ENCODE data around the gene AMOTL1. TPM values are rescaled to one million over a fixed set of nuclear protein-coding genes. Genes with fewer than 3 reads are reported as not detected.

AMOTL1 gene
- total RNA-seq, 2 donors from 2014 or later: 45.0 to 60.0 TPM

- H3K4me1 Mint-ChIP-seq: peaks cover 25% of the 10 kb centered on the region
- no peak overlapping the region for H3K27ac Mint-ChIP-seq
- Histone ChIP-seq H3K36me3 (ENCODE audit: control insufficient read depth, insufficient read depth, low read length) (no peaks in the 10 kb centered on the region), H3K4me3 (ENCODE audit: low read length) (no peak overlapping the region), H3K27ac (ENCODE audit: low read depth, low read length) (no peak overlapping the region), H3K4me1 (ENCODE audit: control insufficient read depth, insufficient read depth, low read length) (peaks cover 16% of the 10 kb centered on the region), H3K9me3 (ENCODE audit: control insufficient read depth, low read length) (no peaks in the 10 kb centered on the region), H3K9ac (ENCODE audit: extremely low read depth, low read length, poor library complexity, severe bottlenecking) (no peak overlapping the region), H3K27me3 (ENCODE audit: control insufficient read depth, insufficient read depth, low read length, poor library complexity, severe bottlenecking) (no peaks in the 10 kb centered on the region)
- WGBS, 2 experiments (ENCODE audit: insufficient coverage in 1 of 2, insufficient read length in 1 of 2): 60 to 86% methylated on average over 3 to 5 of the region's 5 CpGs
- peaks cover 3% of the 10 kb centered on the region for H3K27me3 Mint-ChIP-seq (ENCODE audit: insufficient read depth)
- no peak for DNase-seq
- TF ChIP-seq, protein P1, sequence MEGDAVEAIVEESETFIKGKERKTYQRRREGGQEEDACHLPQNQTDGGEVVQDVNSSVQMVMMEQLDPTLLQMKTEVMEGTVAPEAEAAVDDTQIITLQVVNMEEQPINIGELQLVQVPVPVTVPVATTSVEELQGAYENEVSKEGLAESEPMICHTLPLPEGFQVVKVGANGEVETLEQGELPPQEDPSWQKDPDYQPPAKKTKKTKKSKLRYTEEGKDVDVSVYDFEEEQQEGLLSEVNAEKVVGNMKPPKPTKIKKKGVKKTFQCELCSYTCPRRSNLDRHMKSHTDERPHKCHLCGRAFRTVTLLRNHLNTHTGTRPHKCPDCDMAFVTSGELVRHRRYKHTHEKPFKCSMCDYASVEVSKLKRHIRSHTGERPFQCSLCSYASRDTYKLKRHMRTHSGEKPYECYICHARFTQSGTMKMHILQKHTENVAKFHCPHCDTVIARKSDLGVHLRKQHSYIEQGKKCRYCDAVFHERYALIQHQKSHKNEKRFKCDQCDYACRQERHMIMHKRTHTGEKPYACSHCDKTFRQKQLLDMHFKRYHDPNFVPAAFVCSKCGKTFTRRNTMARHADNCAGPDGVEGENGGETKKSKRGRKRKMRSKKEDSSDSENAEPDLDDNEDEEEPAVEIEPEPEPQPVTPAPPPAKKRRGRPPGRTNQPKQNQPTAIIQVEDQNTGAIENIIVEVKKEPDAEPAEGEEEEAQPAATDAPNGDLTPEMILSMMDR (conservative IDR thresholded peaks at IDR 0.05): no peak
- H3K36me3 Mint-ChIP-seq (ENCODE audit: low read depth): no peaks in the 10 kb centered on the region
- no peaks in the 10 kb centered on the region for H3K9me3 Mint-ChIP-seq
- H3K4me3 Mint-ChIP-seq: no peak overlapping the region
Measured at GRCh38 chr11:94757037-94757735, 11.0 kb upstream of the AMOTL1 start.

DNA sequence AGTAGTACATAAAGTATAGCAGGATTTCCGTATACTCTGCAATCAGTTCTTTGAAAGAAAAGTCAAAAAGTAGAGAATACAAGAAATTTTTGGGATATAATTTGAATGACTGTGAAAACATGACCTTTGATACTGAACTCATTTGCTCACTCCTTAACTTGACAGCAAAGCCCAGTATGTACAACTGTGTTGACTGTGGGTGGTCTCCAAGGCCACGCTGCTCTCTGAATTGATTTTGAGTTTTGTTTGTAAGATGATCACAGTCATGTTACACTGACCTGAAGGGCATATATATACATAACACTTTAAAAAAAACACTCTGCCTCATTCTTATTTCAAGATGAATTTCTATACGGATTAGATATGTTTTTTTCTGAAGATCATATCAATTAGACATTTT, 9.5 kb upstream of the AMOTL1 start:
- no peak for DNase-seq
- Mint-ChIP-seq H3K4me3 (no peak overlapping the region), H3K36me3 (ENCODE audit: low read depth) (no peaks in the 10 kb centered on the region), H3K9me3 (no peaks in the 10 kb centered on the region), H3K4me1 (peaks cover 14% of the 10 kb centered on the region), H3K27ac (no peak overlapping the region), H3K27me3 (ENCODE audit: insufficient read depth) (peaks cover 16% of the 10 kb centered on the region)
- TF ChIP-seq, protein P1 (conservative IDR thresholded peaks at IDR 0.05): no peak
- no peak overlapping the region for H3K9ac ChIP-seq (ENCODE audit: extremely low read depth, low read length, poor library complexity, severe bottlenecking)
- H3K27me3 ChIP-seq (ENCODE audit: control insufficient read depth, insufficient read depth, low read length, poor library complexity, severe bottlenecking): no peaks in the 10 kb centered on the region
- peaks cover 7% of the 10 kb centered on the region for H3K4me1 ChIP-seq (ENCODE audit: control insufficient read depth, insufficient read depth, low read length)
- 93% methylated on average over 2 of the region's 3 CpGs; no CpG with 5 or more reads in 1 of the 2 experiments for WGBS, 2 experiments (ENCODE audit: insufficient coverage in 1 of 2, insufficient read length in 1 of 2)
- H3K9me3 ChIP-seq (ENCODE audit: control insufficient read depth, low read length): no peaks in the 10 kb centered on the region
- H3K27ac ChIP-seq (ENCODE audit: low read depth, low read length): no peak overlapping the region
- H3K36me3 ChIP-seq (ENCODE audit: control insufficient read depth, insufficient read depth, low read length): no peaks in the 10 kb centered on the region
- no peak overlapping the region for H3K4me3 ChIP-seq (ENCODE audit: low read length)

GRCh38 chr11:94759522-94759921, 8.6 kb upstream of the AMOTL1 start:
- Histone ChIP-seq H3K9ac (ENCODE audit: extremely low read depth, low read length, poor library complexity, severe bottlenecking) (no peak overlapping the region), H3K27ac (ENCODE audit: low read depth, low read length) (no peak overlapping the region), H3K4me1 (ENCODE audit: control insufficient read depth, insufficient read depth, low read length) (peaks cover under 1% of the 10 kb centered on the region), H3K9me3 (ENCODE audit: control insufficient read depth, low read length) (no peaks in the 10 kb centered on the region), H3K4me3 (ENCODE audit: low read length) (no peak overlapping the region), H3K36me3 (ENCODE audit: control insufficient read depth, insufficient read depth, low read length) (no peaks in the 10 kb centered on the region), H3K27me3 (ENCODE audit: control insufficient read depth, insufficient read depth, low read length, poor library complexity, severe bottlenecking) (no peaks in the 10 kb centered on the region)
- Mint-ChIP-seq H3K9me3 (no peaks in the 10 kb centered on the region), H3K27me3 (ENCODE audit: insufficient read depth) (peaks cover 23% of the 10 kb centered on the region), H3K4me1 (peaks cover 9% of the 10 kb centered on the region), H3K27ac (no peak overlapping the region), H3K36me3 (ENCODE audit: low read depth) (no peaks in the 10 kb centered on the region), H3K4me3 (no peak overlapping the region)
- TF ChIP-seq, protein P1 (conservative IDR thresholded peaks at IDR 0.05): no peak
- WGBS, 2 experiments (ENCODE audit: insufficient coverage in 1 of 2, insufficient read length in 1 of 2): 98 to 100% methylated on average over 2 of the region's 2 CpGs
- no peak for DNase-seq
